ENCODE results near the gene LPIN3. TPM values are rescaled to one million over a fixed set of nuclear protein-coding genes. Genes with fewer than 3 reads are reported as not detected.

The LPIN3 gene
- total and polyA plus RNA-seq, 2 of the 8 experiments (the other 6 are each of a cell fraction or from before 2014, with no cell fraction given) = 3.7 to 3.9 TPM

- TF ChIP-seq ATF3 (IDR thresholded peaks at IDR 0.05; ENCODE audit: insufficient read depth, low read depth, low read length) (no peak), EP300 (IDR thresholded peaks at IDR 0.05; ENCODE audit: borderline replicate concordance in 1 of 2, low read depth in 2 of 2, low read length in 2 of 2) (no peak), KDM1A (IDR thresholded peaks at IDR 0.05; ENCODE audit: borderline replicate concordance, low read length) (no peak), JUND (IDR thresholded peaks at IDR 0.05; ENCODE audit: low read length) (no peak)
Observed at GRCh38 chr20:41355598-41356203, 15.1 kb downstream of the LPIN3 start (continued).

Data from H1 (cell line).